ENCODE data around the gene SPRYD4. TPM values are rescaled to one million over a fixed set of nuclear protein-coding genes. Genes with fewer than 3 reads are reported as not detected.

SPRYD4 gene
- total and polyA plus RNA-seq, 2 donors (not counting 1 experiment from before 2014, with no cell fraction given) = 3.7 to 7.4 TPM

DNA sequence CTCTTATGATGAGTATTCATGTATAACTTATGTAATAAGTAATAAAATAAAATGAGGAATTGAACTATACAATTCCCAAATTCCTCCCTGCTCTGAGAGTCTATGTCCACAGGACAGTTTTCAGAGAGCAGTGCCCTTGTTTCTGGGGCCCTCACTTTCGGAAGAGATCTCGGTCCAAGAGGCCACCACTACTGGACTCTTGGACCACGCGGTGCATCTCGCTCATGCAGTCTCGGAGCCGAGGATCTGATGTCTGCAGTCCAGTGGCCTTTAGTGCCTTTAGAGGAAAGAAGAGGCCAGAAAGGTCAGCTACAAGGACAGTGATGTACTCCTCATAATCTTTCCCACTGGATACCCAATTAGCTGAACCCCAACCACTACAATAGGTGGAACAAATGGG is 11.2 kb downstream of the SPRYD4 start:
- Mint-ChIP-seq H3K27me3 (no peaks in the 10 kb centered on the region), H3K27ac (no peak overlapping the region), H3K4me3 (no peak overlapping the region), H3K4me1 (peaks cover 5% of the 10 kb centered on the region), H3K9me3 (ENCODE audit: insufficient read depth) (no peaks in the 10 kb centered on the region)
- Histone ChIP-seq H2AFZ (ENCODE audit: insufficient read depth, low read depth, low read length, poor library complexity, severe bottlenecking) (no peak overlapping the region), H3K4me2 (replicated peaks; ENCODE audit: low read depth, low read length, poor library complexity, severe bottlenecking) (no peak overlapping the region), H3K4me1 (ENCODE audit: control insufficient read depth in 2 of 2, insufficient read depth in 2 of 2, low read length in 2 of 2) (no peaks in the 10 kb centered on the region), H3K36me3 (replicated peaks in 1 of 2; ENCODE audit: control extremely low read depth in 1 of 2, control insufficient read depth in 1 of 2, extremely low read depth in 1 of 2, insufficient read depth in 2 of 2, low read length in 1 of 2) (no peaks in the 10 kb centered on the region), H4K20me1 (ENCODE audit: control insufficient read depth, insufficient read depth, low read length, poor library complexity, severe bottlenecking) (no peaks in the 10 kb centered on the region), H3K9me3 (ENCODE audit: control extremely low read depth in 1 of 3, control insufficient read depth in 2 of 3, insufficient read depth in 1 of 3, low read length in 2 of 3) (no peaks in the 10 kb centered on the region), H3K79me2 (ENCODE audit: control insufficient read depth, insufficient read depth, low read length) (peaks cover 20% of the 10 kb centered on the region), H3K27ac (ENCODE audit: low read length in 2 of 2) (no peak overlapping the region), H3K27me3 (replicated peaks in 1 of 4; ENCODE audit: control extremely low read depth in 1 of 4, control insufficient read depth in 3 of 4, insufficient read depth in 4 of 4, low read length in 3 of 4) (no peaks in the 10 kb centered on the region), H3K4me3 (ENCODE audit: control extremely low read depth in 1 of 5, extremely low read depth in 1 of 5, insufficient read depth in 1 of 5, low read depth in 2 of 5, low read length in 4 of 5) (no peak overlapping the region), H3K9ac (ENCODE audit: low read length) (no peak overlapping the region)
- DNase-seq (no peak), ATAC-seq (ENCODE audit: low read depth) (no peak)
- POLR2A ChIA-PET = no interaction called here
- no peak for TF ChIP-seq EZH2 (IDR thresholded peaks at IDR 0.05; ENCODE audit: borderline replicate concordance, insufficient read depth, low read depth, low read length, poor library complexity, severe bottlenecking)
- TF ChIP-seq, protein P1, sequence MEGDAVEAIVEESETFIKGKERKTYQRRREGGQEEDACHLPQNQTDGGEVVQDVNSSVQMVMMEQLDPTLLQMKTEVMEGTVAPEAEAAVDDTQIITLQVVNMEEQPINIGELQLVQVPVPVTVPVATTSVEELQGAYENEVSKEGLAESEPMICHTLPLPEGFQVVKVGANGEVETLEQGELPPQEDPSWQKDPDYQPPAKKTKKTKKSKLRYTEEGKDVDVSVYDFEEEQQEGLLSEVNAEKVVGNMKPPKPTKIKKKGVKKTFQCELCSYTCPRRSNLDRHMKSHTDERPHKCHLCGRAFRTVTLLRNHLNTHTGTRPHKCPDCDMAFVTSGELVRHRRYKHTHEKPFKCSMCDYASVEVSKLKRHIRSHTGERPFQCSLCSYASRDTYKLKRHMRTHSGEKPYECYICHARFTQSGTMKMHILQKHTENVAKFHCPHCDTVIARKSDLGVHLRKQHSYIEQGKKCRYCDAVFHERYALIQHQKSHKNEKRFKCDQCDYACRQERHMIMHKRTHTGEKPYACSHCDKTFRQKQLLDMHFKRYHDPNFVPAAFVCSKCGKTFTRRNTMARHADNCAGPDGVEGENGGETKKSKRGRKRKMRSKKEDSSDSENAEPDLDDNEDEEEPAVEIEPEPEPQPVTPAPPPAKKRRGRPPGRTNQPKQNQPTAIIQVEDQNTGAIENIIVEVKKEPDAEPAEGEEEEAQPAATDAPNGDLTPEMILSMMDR (IDR thresholded peaks at IDR 0.05) = no peak
- CTCF ChIA-PET = no interaction called here
- intact Hi-C loops (cut with micrococcal nuclease) = no loop called here
- 100% methylated on average over 2 of the region's 7 CpGs for WGBS (ENCODE audit: insufficient coverage)

DNA sequence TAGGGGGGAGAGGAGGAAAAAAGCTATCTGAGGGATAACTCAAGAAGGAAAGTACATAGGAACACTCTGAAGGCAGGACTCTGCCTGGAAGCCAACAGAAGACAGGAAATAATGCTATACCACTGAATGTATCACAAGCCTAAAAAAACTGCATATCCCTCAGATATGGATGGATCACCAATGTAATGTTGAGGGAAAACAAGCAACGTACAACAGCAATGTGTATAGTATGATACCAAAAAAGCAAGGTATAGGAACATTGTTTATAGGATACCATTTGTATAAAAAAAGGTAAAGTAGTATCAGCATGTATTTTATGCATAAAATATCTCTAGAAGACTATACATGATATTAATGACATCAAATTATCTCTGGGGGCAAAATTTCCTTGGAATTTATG is 16.2 kb downstream of the SPRYD4 start:
- no peaks in the 10 kb centered on the region for H3K9me3 ChIP-seq (ENCODE audit: control extremely low read depth in 1 of 3, control insufficient read depth in 2 of 3, insufficient read depth in 1 of 3, low read length in 2 of 3)
- Mint-ChIP-seq H3K27me3 (peaks cover 5% of the 10 kb centered on the region), H3K4me3 (no peak overlapping the region), H3K27ac (no peak overlapping the region), H3K4me1 (peaks cover 23% of the 10 kb centered on the region), H3K9me3 (ENCODE audit: insufficient read depth) (no peaks in the 10 kb centered on the region)
- no peak overlapping the region for H3K4me2 ChIP-seq (replicated peaks; ENCODE audit: low read depth, low read length, poor library complexity, severe bottlenecking)
- H2AFZ ChIP-seq (ENCODE audit: insufficient read depth, low read depth, low read length, poor library complexity, severe bottlenecking) = no peak overlapping the region
- no peak overlapping the region for H3K27ac ChIP-seq (ENCODE audit: low read length in 2 of 2)
- no peaks in the 10 kb centered on the region for H3K36me3 ChIP-seq (replicated peaks in 1 of 2; ENCODE audit: control extremely low read depth in 1 of 2, control insufficient read depth in 1 of 2, extremely low read depth in 1 of 2, insufficient read depth in 2 of 2, low read length in 1 of 2)
- WGBS (ENCODE audit: insufficient coverage) = no CpG with 5 or more reads among the region's 1 CpG
- ChIA-PET CTCF (no interaction called here), POLR2A (no interaction called here)
- peaks cover 5% of the 10 kb centered on the region for H3K79me2 ChIP-seq (ENCODE audit: control insufficient read depth, insufficient read depth, low read length)
- no peak overlapping the region for H3K4me3 ChIP-seq (ENCODE audit: control extremely low read depth in 1 of 5, extremely low read depth in 1 of 5, insufficient read depth in 1 of 5, low read depth in 2 of 5, low read length in 4 of 5)
- H3K27me3 ChIP-seq (replicated peaks in 1 of 4; ENCODE audit: control extremely low read depth in 1 of 4, control insufficient read depth in 3 of 4, insufficient read depth in 4 of 4, low read length in 3 of 4) = no peaks in the 10 kb centered on the region
- ATAC-seq (ENCODE audit: low read depth) = no peak
- intact Hi-C loops (cut with micrococcal nuclease) = no loop called here
- no peak for DNase-seq
- peaks cover 0 to 19% of the 10 kb centered on the region in 2 donors for H3K4me1 ChIP-seq (ENCODE audit: control insufficient read depth in 2 of 2, insufficient read depth in 2 of 2, low read length in 2 of 2)
- H3K9ac ChIP-seq (ENCODE audit: low read length) = no peak overlapping the region
- TF ChIP-seq EZH2 (IDR thresholded peaks at IDR 0.05; ENCODE audit: borderline replicate concordance, insufficient read depth, low read depth, low read length, poor library complexity, severe bottlenecking) = no peak
- TF ChIP-seq, protein P1 (IDR thresholded peaks at IDR 0.05) = no peak
- no peaks in the 10 kb centered on the region for H4K20me1 ChIP-seq (ENCODE audit: control insufficient read depth, insufficient read depth, low read length, poor library complexity, severe bottlenecking)
